ENCODE results near the gene CD163L1.
"Not testable (repeated sequence)": the region's sequence is repeated elsewhere in the genome, so short reads cannot be mapped to it uniquely, and the experiment has no call there.

Gene CD163L1

DNA sequence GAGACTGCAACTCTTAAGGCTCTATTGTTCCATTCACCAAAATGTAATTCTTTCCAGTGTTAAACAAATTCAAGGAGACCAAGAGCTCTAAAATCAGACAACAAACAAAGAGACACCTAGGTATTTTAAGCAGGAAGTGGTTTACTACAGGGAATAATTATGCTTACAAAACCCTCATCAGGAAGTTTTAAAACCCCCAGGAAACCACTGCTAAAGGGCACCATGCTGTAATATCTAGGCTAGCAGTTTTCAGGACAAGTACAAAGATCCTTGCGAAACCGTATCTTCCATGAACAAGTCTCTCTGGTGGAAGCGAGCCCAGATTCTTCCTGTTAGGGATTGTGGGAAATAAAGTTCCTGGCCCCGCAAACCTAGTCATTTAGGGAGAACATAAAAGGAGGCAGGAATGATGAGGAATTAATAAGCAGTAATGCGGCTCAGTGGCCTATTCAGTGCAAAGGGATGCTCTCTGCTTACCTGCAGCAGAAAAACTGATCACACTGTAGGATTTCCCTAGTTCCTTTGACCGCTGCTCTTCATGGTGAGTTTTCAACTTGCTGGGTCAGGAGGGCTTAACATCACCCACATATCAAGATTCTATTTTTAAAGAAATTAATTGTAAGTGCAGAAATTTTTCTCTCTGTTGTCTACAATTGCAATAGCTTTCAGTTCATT lies 97.3 kb downstream of the CD163L1 start:
- Histone ChIP-seq H3K79me2 (ENCODE audit: insufficient read depth, low read length) (no peaks in the 10 kb centered on the region), H3K9ac (ENCODE audit: low read depth, low read length) (no peak overlapping the region), H3K4me2 (ENCODE audit: insufficient read depth, low read length) (peak overlapping the region; percentile 9; the same call in 1 of the 2 replicates), H4K20me1 (ENCODE audit: insufficient read depth, low read length) (no peaks in the 10 kb centered on the region; the same call in 1 of the 2 replicates), H3K4me1 (ENCODE audit: insufficient read depth, low read length) (peaks cover 18% of the 10 kb centered on the region), H3K36me3 (ENCODE audit: insufficient read depth, low read length) (no peaks in the 10 kb centered on the region), H3K4me3 (ENCODE audit: low read depth in 1 of 2, low read length in 2 of 2) (no peak overlapping the region), H3K27me3 (ENCODE audit: insufficient read depth, low read length, poor library complexity) (peaks cover 20% of the 10 kb centered on the region), H3K27ac (ENCODE audit: low read length) (no peak overlapping the region), H2AFZ (ENCODE audit: low read depth, low read length) (no peak overlapping the region), H3K9me3 (ENCODE audit: insufficient read depth, low read length, severe bottlenecking) (peaks cover 10% of the 10 kb centered on the region)
- ATAC-seq (ENCODE audit: insufficient read depth, low read depth) (peak; percentile 97), DNase-seq (peak; percentile 36)
- no peak for TF ChIP-seq EZH2 (IDR thresholded peaks at IDR 0.05; ENCODE audit: borderline replicate concordance, low read depth, low read length, severe bottlenecking)
- TF ChIP-seq, protein P1, sequence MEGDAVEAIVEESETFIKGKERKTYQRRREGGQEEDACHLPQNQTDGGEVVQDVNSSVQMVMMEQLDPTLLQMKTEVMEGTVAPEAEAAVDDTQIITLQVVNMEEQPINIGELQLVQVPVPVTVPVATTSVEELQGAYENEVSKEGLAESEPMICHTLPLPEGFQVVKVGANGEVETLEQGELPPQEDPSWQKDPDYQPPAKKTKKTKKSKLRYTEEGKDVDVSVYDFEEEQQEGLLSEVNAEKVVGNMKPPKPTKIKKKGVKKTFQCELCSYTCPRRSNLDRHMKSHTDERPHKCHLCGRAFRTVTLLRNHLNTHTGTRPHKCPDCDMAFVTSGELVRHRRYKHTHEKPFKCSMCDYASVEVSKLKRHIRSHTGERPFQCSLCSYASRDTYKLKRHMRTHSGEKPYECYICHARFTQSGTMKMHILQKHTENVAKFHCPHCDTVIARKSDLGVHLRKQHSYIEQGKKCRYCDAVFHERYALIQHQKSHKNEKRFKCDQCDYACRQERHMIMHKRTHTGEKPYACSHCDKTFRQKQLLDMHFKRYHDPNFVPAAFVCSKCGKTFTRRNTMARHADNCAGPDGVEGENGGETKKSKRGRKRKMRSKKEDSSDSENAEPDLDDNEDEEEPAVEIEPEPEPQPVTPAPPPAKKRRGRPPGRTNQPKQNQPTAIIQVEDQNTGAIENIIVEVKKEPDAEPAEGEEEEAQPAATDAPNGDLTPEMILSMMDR (IDR thresholded peaks at IDR 0.05; ENCODE audit: borderline replicate concordance, extremely low read depth, low read length, poor library complexity, severe bottlenecking), result no peak

DNA sequence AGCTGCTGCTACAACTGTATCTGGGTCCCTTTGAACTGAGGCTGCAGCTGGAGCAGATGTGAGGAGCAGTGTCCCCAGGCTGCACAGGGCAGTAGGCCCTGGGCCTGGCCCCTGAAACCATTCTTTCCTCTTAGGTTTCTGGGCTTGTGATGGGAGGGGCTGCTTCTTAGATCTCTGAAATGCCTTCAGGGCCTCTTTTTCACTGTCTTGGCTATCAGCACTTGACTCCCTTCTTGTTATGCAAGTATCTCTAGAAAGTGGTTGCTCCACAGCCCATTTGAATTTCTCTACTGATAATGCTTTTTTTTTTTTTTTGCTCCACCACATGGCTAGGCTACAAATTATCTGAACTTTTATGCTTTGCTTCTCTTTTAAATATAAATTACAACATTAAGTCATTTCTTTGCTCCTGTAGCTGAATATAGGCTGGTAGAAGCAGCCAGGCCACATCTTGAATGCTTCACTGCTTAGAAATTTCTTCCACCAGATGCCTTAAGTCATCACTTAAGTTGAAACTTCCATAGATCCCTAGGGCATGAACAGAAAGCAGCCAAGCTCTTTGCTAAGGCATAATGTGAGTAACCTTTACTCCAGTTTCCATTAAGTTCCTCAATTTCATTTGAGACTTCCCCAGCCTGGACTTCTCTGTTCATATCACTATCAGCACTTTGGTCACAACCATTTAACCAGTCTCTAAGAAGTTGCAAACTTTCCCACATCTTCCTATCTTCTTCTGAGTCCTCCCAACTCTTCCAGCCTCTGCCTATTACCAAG lies 98.9 kb downstream of the CD163L1 start:
- Histone ChIP-seq H3K4me1 (ENCODE audit: insufficient read depth, low read length) (peaks cover 18% of the 10 kb centered on the region), H3K4me2 (ENCODE audit: insufficient read depth, low read length) (no peak overlapping the region), H2AFZ (ENCODE audit: low read depth, low read length) (no peak overlapping the region), H3K9me3 (ENCODE audit: insufficient read depth, low read length, severe bottlenecking) (peaks cover 10% of the 10 kb centered on the region), H3K4me3 (ENCODE audit: low read depth in 1 of 2, low read length in 2 of 2) (no peak overlapping the region), H3K27ac (ENCODE audit: low read length) (no peak overlapping the region), H3K9ac (ENCODE audit: low read depth, low read length) (no peak overlapping the region), H4K20me1 (ENCODE audit: insufficient read depth, low read length) (no peaks in the 10 kb centered on the region; the same call in 1 of the 2 replicates), H3K36me3 (ENCODE audit: insufficient read depth, low read length) (no peaks in the 10 kb centered on the region), H3K27me3 (ENCODE audit: insufficient read depth, low read length, poor library complexity) (peaks cover 13% of the 10 kb centered on the region), H3K79me2 (ENCODE audit: insufficient read depth, low read length) (no peaks in the 10 kb centered on the region)
- ATAC-seq (ENCODE audit: insufficient read depth, low read depth) (no peak), DNase-seq (no peak)
- TF ChIP-seq EZH2 (IDR thresholded peaks at IDR 0.05; ENCODE audit: borderline replicate concordance, low read depth, low read length, severe bottlenecking), result no peak
- TF ChIP-seq, protein P1 (IDR thresholded peaks at IDR 0.05; ENCODE audit: borderline replicate concordance, extremely low read depth, low read length, poor library complexity, severe bottlenecking), result no peak

DNA sequence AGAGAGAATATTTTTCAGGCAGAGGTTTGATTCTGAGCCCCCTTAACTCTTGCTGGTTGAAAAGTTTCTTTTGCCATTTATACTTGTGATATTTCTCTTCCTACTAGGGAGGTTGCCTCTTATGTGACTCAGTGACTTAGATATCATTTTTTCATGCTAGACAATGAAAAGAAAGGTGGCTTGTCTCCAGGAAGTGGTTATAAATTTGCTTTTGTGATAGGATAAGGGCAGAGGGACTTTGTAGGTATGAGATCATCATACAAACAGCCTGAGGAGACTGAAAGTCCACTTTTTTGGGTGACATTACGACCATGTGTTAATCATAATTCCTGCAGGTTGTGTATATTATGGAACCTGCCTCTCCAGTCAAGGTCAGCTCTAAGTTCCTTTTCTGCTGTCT lies 104.3 kb downstream of the CD163L1 start:
- Histone ChIP-seq H3K27me3 (ENCODE audit: insufficient read depth, low read length, poor library complexity) (no peaks in the 10 kb centered on the region), H3K36me3 (ENCODE audit: insufficient read depth, low read length) (no peaks in the 10 kb centered on the region), H4K20me1 (ENCODE audit: insufficient read depth, low read length) (no peaks in the 10 kb centered on the region; the same call in 1 of the 2 replicates), H3K9ac (ENCODE audit: low read depth, low read length) (no peak overlapping the region), H3K4me1 (ENCODE audit: insufficient read depth, low read length) (no peaks in the 10 kb centered on the region), H3K9me3 (ENCODE audit: insufficient read depth, low read length, severe bottlenecking) (peaks cover 4% of the 10 kb centered on the region), H3K27ac (ENCODE audit: low read length) (no peak overlapping the region), H2AFZ (ENCODE audit: low read depth, low read length) (no peak overlapping the region), H3K79me2 (ENCODE audit: insufficient read depth, low read length) (no peaks in the 10 kb centered on the region), H3K4me3 (ENCODE audit: low read depth in 1 of 2, low read length in 2 of 2) (no peak overlapping the region), H3K4me2 (ENCODE audit: insufficient read depth, low read length) (no peak overlapping the region)
- ATAC-seq (ENCODE audit: insufficient read depth, low read depth) (no peak), DNase-seq (no peak)
- TF ChIP-seq, protein P1 (IDR thresholded peaks at IDR 0.05; ENCODE audit: borderline replicate concordance, extremely low read depth, low read length, poor library complexity, severe bottlenecking), result no peak
- TF ChIP-seq EZH2 (IDR thresholded peaks at IDR 0.05; ENCODE audit: borderline replicate concordance, low read depth, low read length, severe bottlenecking), result no peak

DNA sequence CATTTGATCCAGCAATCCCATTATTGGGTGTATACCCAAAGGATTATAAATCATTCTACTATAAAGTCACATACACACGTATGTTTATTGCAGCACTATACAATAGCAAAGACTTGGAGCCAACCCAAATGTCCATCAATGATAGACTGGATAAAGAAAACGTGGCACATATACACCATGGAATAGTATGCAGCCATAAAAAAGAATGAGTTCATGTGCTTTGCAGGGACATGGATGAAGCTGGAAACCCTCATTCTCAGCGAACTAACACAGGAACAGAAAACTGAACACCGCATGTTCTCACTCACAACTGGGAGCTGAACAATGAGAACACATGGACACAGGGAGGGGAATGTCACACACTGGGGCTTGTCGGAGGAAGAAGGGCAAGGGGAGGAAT lies 106.2 kb downstream of the CD163L1 start:
- not testable (repeated sequence) for H3K27me3 ChIP-seq (ENCODE audit: insufficient read depth, low read length, poor library complexity); H3K79me2 ChIP-seq (ENCODE audit: insufficient read depth, low read length); H3K27ac ChIP-seq (ENCODE audit: low read length); H3K4me1 ChIP-seq (ENCODE audit: insufficient read depth, low read length); H2AFZ ChIP-seq (ENCODE audit: low read depth, low read length); H3K4me3 ChIP-seq (ENCODE audit: low read depth in 1 of 2, low read length in 2 of 2); H3K4me2 ChIP-seq (ENCODE audit: insufficient read depth, low read length); H3K9me3 ChIP-seq (ENCODE audit: insufficient read depth, low read length, severe bottlenecking); H3K9ac ChIP-seq (ENCODE audit: low read depth, low read length); ATAC-seq (ENCODE audit: insufficient read depth, low read depth); H4K20me1 ChIP-seq (ENCODE audit: insufficient read depth, low read length); H3K36me3 ChIP-seq (ENCODE audit: insufficient read depth, low read length); DNase-seq

Data from DND-41 (cell line).